Activated T-cell treated with anti-CD3 and anti-CD28 coated beads for 48 hours (primary cell): Measurements from ENCODE around the gene AQP7.
"Not testable (repeated sequence)": the region's sequence is repeated elsewhere in the genome, so short reads cannot be mapped to it uniquely, and the experiment has no call there.

Experiments used
- DNase-seq: peaks from one replicate; pipeline ENCODE4 v3.0.0-alpha.2; 2020; ENCODE audit warnings: low read depth

AQP7 gene

DNA sequence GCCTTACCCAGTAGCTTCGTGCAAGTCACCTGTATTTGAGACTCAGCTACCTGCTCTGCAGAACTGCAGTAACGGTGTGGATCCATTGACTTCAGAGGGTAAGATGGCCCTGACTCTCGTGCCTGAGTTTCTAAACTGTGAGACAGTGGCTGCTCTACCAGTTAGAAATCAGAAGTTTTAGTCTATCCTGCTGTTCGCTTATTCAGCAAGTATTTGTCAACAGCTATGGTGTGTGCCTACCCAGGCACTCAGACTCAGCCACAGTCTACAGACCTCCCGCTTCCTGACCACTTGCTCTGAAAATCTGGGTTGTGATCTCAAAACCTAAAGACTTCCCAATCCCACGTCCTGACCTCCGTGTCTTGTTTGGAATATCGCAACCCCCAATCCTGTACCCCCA lies 31.5 kb upstream of the AQP7 start:
- no peak for DNase-seq

DNA sequence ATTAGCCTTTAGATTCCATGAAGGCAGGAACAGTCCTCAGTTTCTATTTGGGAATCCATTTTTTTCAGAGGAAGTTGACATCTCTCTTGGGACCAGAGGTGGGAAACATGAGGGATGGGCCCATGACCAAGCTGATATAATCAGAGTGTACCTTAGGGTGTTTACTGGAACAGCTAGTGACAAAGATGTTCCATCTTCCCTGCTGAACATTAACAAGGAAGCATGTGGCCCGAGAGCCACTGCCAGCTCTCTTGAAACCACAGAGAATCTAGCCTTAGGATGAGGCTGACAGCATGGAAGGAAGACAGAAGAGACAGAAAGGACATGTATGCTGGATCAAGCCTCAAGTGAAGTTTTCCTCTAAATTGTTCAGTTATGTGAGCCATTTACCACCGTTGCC lies 29.1 kb upstream of the AQP7 start:
- no peak for DNase-seq

DNA sequence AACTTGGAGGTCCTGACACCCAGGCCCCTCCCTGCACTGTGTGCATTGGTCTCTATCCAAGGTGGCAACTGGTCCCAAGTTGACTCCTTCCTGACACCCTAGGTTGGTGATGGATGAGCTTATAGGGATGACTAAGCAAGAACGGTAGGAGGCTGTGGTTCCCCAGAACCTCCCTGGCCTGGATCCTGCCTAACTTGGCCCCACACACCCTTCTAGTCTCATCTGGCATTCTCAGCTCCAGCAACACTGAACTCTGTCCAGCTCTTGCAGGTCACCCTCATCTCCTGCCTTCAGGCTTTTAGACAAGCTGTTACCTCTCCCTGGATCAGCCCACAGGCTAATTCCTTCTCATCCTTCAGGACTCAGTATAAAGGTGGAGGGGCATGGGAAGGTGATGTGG lies 28.6 kb upstream of the AQP7 start:
- no peak for DNase-seq

DNA sequence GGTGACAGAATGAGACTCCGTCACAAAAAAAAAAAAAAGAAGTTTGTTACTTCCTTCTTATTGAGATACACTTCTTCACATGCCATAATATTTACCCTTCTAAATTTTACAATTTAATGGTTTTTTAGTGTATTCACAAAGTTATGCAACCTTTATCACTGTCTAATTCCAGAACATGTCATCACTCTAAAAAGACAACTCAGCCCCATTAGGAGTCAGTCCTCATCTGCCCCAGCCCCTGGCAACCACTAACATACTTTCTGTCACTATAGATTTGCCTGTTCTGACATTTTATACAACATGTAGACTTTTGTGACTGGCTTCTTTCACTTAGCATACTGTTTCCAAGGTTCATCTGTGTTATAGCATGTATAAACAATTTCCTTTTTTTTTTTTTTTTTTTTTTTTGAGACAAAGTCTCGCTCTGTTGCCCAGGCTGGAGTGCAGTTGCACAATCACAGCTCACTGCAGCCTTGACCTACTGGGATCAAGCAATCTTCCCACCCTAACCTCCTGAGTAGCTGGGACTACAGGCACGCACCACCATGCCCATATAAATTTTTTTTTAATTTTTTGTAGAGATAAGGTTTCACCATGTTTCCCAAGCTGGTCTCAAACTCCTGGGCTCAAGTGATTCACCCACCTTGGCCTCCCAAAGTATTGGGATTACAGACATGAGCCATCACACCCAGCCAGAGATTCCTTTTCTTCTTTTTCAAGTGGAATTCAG lies 27.1 kb upstream of the AQP7 start:
- no peak for DNase-seq

DNA sequence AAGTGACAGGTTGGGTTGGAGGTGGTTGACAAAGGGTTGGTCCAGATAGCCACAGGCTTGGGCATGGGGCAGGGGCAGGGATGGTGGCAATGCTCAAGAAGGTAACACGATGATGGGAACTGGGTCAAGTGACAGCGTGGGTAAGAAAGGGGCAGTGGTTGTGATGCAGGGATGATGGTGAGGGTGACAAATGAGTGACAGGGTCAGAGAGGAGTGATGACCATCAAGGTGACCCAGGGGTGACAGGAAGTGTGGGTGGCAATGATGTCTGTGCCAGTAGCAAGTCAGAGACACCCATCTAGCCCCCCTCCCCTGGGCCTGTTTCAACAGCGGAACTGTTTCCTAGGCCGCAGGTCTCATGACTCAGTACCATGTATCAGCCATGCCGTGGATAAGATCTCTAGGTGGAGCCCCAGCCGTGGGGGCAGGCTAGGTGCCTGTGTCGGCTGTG lies 24.5 kb upstream of the AQP7 start:
- peak; percentile 16 for DNase-seq

DNA sequence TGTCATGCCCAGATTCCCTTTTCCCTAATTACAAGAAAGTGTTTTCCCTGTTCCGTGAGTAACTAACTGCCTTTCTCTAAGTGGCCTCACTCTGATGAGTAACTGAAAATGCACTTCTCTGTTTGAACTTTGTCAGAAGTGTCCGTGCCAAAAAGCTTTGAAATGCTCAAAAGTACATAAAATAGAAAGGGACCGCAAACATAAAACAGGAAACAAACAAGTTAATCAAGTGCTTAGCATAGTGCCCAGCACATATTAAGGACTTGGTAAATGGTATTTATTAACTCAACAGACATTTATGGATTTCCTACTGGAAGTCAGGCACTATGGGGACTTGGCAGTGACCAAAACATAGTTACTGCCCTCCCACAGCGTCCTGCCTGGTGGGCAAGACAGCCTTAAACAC lies 22.8 kb upstream of the AQP7 start:
- no peak for DNase-seq

DNA sequence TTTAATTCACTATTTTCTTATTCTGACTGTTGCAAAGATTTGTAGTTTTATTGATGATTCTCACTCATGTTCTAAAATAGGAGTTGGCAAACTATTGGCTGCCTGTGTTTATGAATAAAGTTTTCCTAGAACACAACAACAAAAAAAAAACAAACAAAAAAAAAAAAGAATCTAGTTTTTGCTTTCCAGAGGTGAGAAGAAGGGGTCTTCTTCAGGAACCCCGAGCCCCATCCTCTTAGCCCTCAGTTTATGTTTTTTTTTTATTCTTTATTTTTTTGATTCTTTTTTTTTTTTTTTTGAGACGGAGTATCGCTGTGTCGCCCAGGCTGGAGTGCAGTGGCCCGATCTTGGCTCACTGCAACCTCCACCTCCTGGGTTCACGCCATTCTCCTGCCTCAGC lies 22.1 kb upstream of the AQP7 start:
- not testable (repeated sequence) for DNase-seq

DNA sequence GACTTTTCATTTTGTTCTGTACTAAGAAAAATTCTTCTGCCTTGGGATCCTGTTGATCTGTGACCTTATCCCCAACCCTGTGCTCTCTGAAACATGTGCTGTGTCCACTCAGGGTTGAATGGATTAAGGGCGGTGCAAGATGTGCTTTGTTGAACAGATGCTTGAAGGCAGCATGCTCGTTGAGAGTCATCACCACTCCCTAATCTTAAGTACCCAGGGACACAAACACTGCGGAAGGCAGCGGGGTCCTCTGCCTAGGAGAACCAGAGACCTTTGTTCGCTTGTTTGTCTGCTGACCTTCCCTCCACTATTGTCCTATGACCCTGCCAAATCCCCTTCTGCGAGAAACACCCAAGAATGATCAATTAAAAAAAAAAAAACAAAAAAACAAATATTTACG lies 21.7 kb upstream of the AQP7 start:
- not testable (repeated sequence) for DNase-seq

DNA sequence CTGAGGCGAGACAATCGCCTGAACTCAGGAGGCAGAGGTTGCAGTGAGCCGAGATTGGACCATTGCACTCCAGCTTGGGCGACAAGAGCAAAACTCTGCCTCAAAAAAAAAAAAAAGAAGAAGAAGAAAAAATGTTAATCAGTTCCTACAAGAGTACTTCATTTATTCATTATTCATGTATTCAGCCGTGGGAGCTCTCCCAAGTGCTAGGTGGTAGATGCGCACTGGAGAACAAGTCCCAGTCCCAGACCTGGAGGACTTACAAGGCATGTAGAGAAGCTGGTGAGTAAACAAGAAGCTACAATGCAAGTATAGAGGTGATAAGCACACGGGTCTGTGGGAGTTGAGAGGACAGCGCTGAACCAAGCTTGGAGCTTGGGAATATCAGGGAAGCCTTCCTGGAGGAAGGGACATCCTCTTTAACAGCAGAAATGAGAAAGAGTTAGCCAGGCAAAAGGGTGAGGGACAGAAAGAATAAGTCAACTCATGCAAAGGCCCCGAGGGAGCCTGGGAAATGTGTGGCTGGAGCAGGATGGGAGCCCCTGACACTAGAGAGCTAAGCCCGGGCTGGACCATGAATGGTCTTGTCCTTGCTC lies 17.4 kb upstream of the AQP7 start:
- DNase-seq = no peak

DNA sequence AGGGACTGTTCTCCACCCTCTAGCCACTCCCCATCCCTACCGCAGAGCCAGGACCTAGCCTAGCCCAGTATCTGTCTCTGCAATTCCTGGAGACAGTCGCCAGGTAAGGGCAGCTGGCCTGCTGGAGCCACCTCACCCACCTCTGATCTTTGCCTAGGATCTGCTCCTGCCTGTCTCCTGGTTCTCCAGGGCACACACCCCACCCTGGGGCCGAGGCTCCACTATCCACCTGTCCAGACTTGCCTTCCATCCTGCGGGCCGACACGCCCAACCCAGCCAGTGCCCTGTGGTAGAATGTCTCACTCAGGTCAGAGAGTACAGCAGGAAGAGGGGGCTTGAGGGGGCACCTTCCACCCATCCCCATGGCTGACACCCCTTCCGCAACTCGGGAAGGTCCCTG lies 15.7 kb upstream of the AQP7 start:
- no peak for DNase-seq

DNA sequence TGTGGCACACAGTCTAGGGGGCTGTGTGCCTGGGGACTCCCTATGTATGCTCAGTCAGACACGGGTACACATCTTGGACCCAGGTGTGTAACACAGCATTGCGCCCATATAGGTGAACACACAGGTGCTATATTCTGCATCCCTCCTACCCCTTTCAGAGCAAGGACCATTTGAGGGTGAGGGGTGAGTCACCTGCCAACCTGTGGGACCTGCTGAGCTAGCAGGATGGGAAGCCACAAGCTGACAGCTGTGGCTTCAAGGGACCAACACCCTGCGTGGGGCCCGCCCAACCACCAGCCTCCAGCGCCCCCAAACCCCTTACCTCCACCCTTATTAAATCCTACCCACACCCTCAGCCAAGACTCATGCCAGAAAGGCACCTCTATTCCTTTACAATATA lies 14.6 kb upstream of the AQP7 start:
- no peak for DNase-seq

DNA sequence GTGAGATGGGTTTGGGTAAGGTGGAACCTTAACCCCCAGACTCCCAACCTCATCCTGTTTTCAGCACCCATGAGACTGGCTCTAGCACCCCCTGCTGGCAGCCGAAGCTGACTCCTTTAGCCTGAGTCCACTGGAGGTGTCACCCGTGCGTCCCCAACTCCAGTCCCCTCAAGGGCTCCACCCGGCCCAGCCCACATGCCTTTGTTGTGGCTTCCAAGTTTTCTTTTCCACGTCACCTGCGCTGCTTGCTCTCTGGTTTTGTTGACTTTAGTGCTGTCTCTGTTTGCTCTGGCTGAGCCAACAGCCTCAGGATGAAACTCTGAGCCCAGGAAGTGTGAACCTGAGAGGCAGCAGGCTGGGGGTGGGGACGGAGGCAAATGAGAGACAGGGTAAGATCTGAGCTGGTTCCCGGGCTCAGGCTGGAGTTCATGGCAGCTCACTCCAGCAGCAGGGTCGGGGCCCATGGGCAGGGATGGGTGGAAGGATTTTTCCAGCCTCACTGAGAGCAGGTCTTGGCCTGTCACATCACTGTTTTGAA lies 13.2 kb upstream of the AQP7 start:
- DNase-seq = peak; percentile 88

DNA sequence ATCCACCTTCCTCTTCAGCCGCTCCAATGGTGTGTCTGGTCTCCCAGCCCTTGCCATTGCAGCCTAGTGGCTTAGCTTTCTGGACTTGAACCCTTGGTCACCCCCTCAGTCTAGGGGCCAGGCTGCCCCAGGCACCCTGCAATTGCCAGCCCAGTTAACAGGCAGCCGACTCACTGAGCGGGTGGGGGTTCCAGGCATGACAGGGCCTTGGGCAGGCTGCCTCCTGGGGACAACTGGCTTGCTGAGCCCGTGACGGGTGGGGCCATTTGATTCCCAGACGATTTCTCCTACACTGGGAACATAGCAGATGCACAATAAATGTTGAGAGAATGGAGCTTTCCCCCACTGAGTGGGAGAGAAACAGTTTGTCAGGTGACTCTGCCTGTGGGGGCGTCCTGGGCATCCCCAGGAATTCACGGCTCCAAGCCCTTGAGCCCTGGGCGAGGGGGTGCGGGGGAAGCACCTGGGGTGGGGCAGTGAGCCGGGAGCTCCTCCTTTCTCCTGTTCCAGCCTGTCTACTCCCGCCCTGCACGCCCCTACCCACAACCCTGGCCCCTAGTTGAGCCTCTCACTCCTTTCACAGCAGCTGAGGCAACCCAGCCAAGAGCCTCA lies 12.6 kb upstream of the AQP7 start:
- DNase-seq = no peak

DNA sequence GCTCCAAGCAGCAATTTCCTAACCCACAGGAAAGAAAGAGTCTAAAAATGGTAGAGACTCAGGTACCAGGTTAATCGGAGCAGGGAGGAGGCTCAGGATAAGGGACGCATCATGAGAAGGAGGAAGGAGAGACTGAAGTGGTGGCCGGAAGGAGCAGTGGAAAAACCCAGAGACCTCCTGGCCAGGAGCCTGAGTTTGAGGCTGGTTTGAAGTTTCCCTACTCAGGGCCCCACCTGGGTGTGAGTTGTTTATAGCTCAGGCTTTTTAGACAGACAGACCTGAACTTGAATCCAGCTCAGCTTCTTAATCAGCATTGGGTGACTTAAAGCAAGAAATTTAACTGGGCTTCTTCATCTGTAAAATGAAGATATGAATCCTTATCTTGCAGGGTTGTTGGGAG lies 11.9 kb upstream of the AQP7 start:
- no peak for DNase-seq

DNA sequence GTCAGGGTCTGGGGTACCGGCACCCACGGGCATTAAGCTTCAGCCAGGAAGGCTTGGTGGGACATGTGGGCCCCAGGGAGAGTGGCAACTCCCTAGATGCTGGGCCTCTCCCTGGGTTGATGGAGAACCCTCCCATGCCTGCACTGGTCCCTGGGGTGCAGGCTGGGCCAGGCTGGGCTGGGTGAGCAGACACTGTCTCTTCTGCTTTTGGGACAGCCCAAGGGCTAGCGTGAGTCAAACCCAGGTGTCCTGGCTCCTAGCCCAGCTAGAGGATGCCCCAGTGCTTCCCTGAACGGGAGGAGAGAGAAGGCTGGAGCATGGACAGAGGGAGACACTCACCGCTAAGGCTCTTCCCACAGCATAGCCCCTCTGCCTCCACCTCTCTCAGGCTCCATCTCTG lies 5.7 kb upstream of the AQP7 start:
- no peak for DNase-seq

DNA sequence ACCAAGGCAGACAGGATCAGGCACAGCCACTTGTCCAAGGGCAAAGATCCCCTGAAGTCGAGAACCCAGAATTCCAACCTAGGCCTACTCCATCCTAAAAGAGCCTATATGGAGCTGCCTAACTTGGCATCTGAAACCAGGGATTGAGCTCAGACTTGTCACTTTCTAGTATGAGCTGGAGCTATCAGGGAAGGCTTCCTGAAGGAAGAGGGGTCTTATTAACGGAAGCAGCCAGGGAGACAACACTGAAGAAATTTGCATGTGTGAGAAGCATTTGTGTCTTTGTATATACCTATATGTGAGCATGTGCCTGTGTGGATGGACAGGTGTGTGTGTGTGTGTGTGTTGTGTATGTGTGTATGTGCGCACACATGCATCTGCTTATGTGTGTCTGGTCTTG lies 4.7 kb upstream of the AQP7 start:
- no peak for DNase-seq

DNA sequence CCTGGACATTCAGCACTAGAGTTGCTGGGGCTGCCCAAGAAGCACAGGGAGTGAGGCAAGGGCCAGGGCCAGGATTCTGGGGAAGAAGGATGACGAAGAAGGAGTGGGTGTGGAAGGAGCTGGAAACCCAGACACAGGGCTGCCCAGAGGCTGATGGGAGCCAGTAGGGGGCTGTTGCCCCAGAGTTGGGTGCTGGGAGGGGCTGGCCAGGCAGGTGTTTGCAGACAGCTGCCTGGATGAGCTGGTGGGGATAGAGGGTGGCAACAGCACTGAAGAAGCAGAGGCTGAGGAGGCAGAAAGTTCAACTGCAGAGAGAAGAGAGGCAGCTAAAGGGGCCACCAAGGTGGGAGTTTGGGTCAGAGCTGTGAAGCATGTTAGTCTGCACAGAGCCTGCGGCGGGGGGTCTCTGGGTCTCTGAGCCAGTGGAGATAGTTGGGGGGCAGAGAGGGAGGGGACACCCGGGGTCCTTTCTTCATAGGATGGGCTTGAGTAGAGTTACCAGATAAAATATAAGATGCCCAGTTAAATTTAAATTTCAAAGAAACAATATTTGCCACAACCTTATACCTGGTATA lies 2.5 kb upstream of the AQP7 start:
- no peak for DNase-seq

DNA sequence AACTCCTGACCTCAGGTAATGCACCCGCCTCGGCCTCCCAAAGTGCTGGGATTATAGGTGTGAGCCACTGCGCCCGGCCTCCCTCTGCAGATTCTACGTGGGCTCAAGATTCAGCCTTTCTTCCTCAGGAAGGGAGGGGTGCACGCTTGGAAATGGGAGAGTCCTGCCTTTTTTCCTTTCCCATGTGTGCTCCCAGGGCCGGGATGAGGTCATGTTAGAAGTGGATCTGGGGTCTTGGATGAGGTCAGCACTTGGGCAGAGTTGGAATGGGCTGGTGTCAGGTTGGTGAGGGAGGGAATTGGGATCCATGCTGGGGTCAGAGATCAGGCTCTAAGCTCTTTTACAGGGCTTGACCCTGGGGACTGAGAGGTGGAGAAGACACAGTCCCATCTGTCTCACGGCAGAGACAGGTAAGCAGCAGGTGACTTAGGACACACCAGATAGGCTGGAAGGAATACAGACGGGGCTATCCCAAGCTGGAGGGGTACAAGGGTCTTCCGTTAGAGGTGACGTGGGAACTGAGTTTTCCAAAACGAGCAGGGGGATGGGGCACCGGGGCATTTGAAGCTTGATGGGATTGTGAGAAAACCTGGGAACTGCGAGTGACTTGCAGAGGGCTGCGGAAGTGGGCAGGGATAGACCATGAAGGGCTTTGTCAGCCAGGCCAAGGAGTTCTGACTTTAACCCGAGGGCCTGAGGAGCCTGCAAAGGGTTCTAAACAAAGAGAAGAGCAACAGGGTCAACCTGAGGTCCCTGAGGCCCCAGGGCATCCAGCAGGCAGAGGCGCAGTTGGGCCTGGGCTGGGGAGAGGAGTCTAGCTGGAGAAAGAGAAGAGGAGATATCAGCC lies 1.8 kb upstream of the AQP7 start:
- no peak for DNase-seq

DNA sequence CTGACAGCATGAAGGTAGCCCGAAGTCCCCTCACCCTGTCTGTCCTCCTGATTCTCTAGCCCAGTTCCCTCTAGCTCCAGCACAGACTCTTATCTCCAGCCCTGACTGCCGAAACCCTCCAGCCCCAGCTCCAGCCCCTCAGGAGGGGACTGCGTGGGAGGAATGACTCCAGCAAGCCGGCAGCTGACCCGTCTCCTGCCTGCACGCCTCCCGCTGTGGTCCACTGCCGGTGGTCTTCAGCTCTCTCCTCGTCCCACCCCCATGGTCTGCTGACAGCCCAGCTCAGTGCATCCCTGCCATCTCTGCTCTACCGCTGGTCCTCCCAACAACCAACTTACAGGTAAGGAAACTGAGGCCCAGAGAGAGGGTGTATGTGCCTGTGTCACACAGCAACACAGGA lies 559 bp downstream of the AQP7 start:
- DNase-seq = not testable (repeated sequence)

DNA sequence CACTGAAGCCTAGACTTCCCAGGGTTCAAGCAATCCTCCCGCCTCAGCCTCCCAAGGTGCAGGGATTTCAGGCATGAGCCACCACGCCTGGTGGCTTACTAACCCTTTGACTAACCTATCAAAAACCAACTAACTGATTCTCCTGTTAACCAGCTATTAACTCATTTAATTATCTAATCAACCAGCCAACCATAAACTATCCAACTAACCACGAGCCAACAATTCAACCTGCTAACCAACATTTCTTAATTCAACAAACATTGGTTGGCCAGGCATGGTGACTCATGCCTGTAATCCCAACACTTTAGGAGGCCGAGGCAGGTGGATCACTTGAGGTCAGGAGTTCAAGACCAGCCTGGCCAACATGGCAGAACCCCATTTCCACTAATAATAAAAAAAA lies 3.3 kb downstream of the AQP7 start:
- not testable (repeated sequence) for DNase-seq

DNA sequence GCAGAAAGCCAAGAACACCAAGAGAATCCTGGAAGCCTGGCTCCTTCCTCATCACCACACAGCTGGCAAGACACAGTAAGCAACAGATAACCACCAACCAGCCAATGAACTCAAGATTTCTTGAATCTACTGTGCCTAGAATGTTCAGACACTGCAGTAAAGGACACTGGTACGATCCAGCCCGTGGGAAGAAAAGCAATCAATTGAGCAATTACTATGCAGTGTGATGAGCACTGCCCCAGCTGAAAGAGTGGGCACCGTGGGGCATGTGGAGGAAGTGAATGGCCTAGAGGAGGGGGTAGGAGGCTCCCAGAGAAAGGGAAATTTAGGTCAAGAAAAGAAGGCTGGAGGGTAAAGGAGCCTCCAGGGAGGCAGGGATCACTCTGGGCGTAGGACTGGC lies 4.6 kb downstream of the AQP7 start:
- not testable (repeated sequence) for DNase-seq
